SKM-1 (cell line): ENCODE results near the gene C5orf15.
"Not testable (repeated sequence)": the region's sequence is repeated elsewhere in the genome, so short reads cannot be mapped to it uniquely, and the experiment has no call there.

ENCODE experiments used
- DNase-seq: peaks from one replicate; lab custom pipeline; 2025; ENCODE audit not compliant: unreplicated experiment; lab: John Stamatoyannopoulos, UW

C5orf15 gene

GRCh38 chr5:133963493-133964128 lies 4.8 kb downstream of the C5orf15 start:
- no peak for DNase-seq

GRCh38 chr5:133962801-133963476 lies 5.5 kb downstream of the C5orf15 start:
- DNase-seq = no peak

- DNase-seq = no peak
Observed at GRCh38 chr5:133962131-133962530, 6.3 kb downstream of the C5orf15 start.

GRCh38 chr5:133959643-133960042 lies 8.8 kb downstream of the C5orf15 start:
- DNase-seq = no peak

GRCh38 chr5:133957591-133957990 lies 10.8 kb downstream of the C5orf15 start:
- no peak for DNase-seq

GRCh38 chr5:133957080-133957479 lies 11.3 kb downstream of the C5orf15 start:
- DNase-seq = no peak

- DNase-seq = not testable (repeated sequence)
Observed at GRCh38 chr5:133956196-133956595, 12.2 kb downstream of the C5orf15 start.

- no peak for DNase-seq
Observed at GRCh38 chr5:133953568-133954145, 14.8 kb downstream of the C5orf15 start.

GRCh38 chr5:133952729-133953567 lies 15.5 kb downstream of the C5orf15 start:
- DNase-seq = peak; percentile 51

GRCh38 chr5:133950821-133951612 lies 17.4 kb downstream of the C5orf15 start:
- DNase-seq = no peak

- DNase-seq = no peak
Observed at GRCh38 chr5:133948721-133949120, 19.7 kb downstream of the C5orf15 start.

- no peak for DNase-seq
Observed at GRCh38 chr5:133947431-133947841, 21.0 kb downstream of the C5orf15 start.

- no peak for DNase-seq
Observed at GRCh38 chr5:133945568-133945967, 22.9 kb downstream of the C5orf15 start.

GRCh38 chr5:133944263-133945185 lies 23.9 kb downstream of the C5orf15 start:
- no peak for DNase-seq

- no peak for DNase-seq
Observed at GRCh38 chr5:133943475-133943817, 25.0 kb downstream of the C5orf15 start.

GRCh38 chr5:133942614-133943474 lies 25.6 kb downstream of the C5orf15 start:
- DNase-seq = no peak

- DNase-seq = no peak
Observed at GRCh38 chr5:133941456-133942196, 26.8 kb downstream of the C5orf15 start.

- DNase-seq = no peak
Observed at GRCh38 chr5:133939668-133940067, 28.8 kb downstream of the C5orf15 start.
